C1 segment of cervical spinal cord (tissue), 14 donors: Measurements from ENCODE around the gene RCBTB2.

Experiments
- DNase-seq, 14 donors: peaks; one replicate each; lab custom pipeline; 2025; lab: John Stamatoyannopoulos, UW

The RCBTB2 gene

GRCh38 chr13:48531416-48532255, 1.2 kb downstream of the RCBTB2 start:
- peak in 4 of 14 donors; percentile 35 to 63 (median 50) for DNase-seq

GRCh38 chr13:48530833-48531232, 2.0 kb downstream of the RCBTB2 start:
- no peak for DNase-seq

- DNase-seq, result no peak
These were observed 4.2 kb downstream of the RCBTB2 start for GRCh38 chr13:48528720-48529119.

- DNase-seq, result no peak
These were observed 4.9 kb downstream of the RCBTB2 start for GRCh38 chr13:48527955-48528354.

- DNase-seq, result no peak
These were observed 6.6 kb downstream of the RCBTB2 start for GRCh38 chr13:48526286-48526685.

- DNase-seq, result no peak
These were observed 14.8 kb downstream of the RCBTB2 start for GRCh38 chr13:48518083-48518482.

GRCh38 chr13:48515732-48516131, 17.1 kb downstream of the RCBTB2 start:
- DNase-seq, result peak in 4 of 14 donors; percentile 23 to 56 (median 46)

GRCh38 chr13:48514793-48515192, 18.1 kb downstream of the RCBTB2 start:
- no peak for DNase-seq

- peak in 2 of 14 donors; percentile 15 to 26 for DNase-seq
These were observed 21.2 kb downstream of the RCBTB2 start for GRCh38 chr13:48511621-48512230.

- no peak for DNase-seq
These were observed 22.2 kb downstream of the RCBTB2 start for GRCh38 chr13:48510698-48511097.

GRCh38 chr13:48508011-48508410, 24.9 kb downstream of the RCBTB2 start:
- no peak for DNase-seq

GRCh38 chr13:48507021-48507420, 25.9 kb downstream of the RCBTB2 start:
- DNase-seq, result peak in 1 of 14 donors; percentile 12

- peak in 4 of 14 donors; percentile 45 to 89 (median 60) for DNase-seq
These were observed 26.7 kb downstream of the RCBTB2 start for GRCh38 chr13:48506092-48506701.

- peak in 5 of 14 donors; percentile 32 to 61 (median 47) for DNase-seq
These were observed 27.2 kb downstream of the RCBTB2 start for GRCh38 chr13:48505597-48506091.

- DNase-seq, result no peak
These were observed 27.9 kb downstream of the RCBTB2 start for GRCh38 chr13:48505012-48505411.

- DNase-seq, result no peak
These were observed 28.3 kb downstream of the RCBTB2 start for GRCh38 chr13:48504606-48505005.

GRCh38 chr13:48502601-48503319, 30.1 kb downstream of the RCBTB2 start:
- no peak for DNase-seq

GRCh38 chr13:48501705-48502104, 31.2 kb downstream of the RCBTB2 start:
- DNase-seq, result no peak

- DNase-seq, result peak in 1 of 14 donors; percentile 15
These were observed 32.2 kb downstream of the RCBTB2 start for GRCh38 chr13:48500652-48501197.

- DNase-seq, result no peak
These were observed 35.2 kb downstream of the RCBTB2 start for GRCh38 chr13:48497669-48498068.
